ENCODE results near the gene PDE9A. TPM values are rescaled to one million over a fixed set of nuclear protein-coding genes. Genes with fewer than 3 reads are reported as not detected.

Gene PDE9A
- polyA plus RNA-seq, 1 experiment = 0.09 TPM

GRCh38 chr21:42754270-42754933, 101.0 kb downstream of the PDE9A start:
- Histone ChIP-seq H3K27me3 (ENCODE audit: control insufficient read depth, insufficient read depth, low read length) (peaks cover 1% of the 10 kb centered on the region; the same call in 1 of the 2 replicates), H3K36me3 (ENCODE audit: control insufficient read depth, insufficient read depth, low read length) (no peaks in the 10 kb centered on the region), H3K4me3 (ENCODE audit: low read depth, low read length) (no peak overlapping the region)
- no peak for DNase-seq (ENCODE audit: low read depth)
- ChIA-PET CTCF (no interaction called here), POLR2A (no interaction called here)
- TF ChIP-seq, protein P1, sequence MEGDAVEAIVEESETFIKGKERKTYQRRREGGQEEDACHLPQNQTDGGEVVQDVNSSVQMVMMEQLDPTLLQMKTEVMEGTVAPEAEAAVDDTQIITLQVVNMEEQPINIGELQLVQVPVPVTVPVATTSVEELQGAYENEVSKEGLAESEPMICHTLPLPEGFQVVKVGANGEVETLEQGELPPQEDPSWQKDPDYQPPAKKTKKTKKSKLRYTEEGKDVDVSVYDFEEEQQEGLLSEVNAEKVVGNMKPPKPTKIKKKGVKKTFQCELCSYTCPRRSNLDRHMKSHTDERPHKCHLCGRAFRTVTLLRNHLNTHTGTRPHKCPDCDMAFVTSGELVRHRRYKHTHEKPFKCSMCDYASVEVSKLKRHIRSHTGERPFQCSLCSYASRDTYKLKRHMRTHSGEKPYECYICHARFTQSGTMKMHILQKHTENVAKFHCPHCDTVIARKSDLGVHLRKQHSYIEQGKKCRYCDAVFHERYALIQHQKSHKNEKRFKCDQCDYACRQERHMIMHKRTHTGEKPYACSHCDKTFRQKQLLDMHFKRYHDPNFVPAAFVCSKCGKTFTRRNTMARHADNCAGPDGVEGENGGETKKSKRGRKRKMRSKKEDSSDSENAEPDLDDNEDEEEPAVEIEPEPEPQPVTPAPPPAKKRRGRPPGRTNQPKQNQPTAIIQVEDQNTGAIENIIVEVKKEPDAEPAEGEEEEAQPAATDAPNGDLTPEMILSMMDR (IDR thresholded peaks at IDR 0.05; ENCODE audit: insufficient read depth, low read depth, low read length) = no peak

DNA sequence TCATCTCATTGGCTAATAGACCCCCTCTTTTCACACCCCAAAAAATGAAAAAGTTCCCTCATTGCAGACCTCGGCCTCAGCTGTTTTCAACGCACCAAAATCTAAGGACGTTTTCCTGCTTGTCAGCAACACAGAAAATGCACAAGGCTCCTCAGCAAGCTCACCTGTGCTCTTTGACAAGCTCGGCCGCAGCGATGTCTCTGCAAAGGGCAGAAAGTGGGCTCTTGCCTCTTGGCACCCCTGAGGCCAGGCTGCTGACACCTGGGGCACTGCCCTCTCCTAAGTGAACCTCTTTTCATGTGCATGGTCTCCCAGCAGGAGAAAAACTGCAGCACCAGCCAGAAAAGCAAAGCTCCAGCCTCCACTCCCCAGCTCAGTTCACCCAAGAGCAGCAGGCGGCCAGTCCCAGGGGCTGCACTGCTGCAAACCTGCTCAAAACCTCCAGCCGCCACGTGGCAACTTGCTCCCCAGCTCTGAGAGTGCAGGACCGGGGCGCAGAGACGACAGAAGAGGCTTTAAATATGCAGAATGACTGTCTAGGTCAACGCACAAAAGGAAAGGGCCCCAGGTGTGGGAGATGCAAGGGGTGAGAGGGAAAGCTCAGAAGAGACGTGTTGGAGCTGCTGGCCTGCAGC, 101.7 kb downstream of the PDE9A start:
- ChIA-PET POLR2A (no interaction called here), CTCF (interaction anchor here (0.6 kb wide), 1 partner anchor 1633 kb away, joined by 3 read pairs; no protein-coding TSS in a partner anchor)
- no peaks in the 10 kb centered on the region for H3K27me3 ChIP-seq (ENCODE audit: control insufficient read depth, insufficient read depth, low read length)
- TF ChIP-seq, protein P1 (IDR thresholded peaks at IDR 0.05; ENCODE audit: insufficient read depth, low read depth, low read length) = no peak
- DNase-seq (ENCODE audit: low read depth) = no peak
- H3K4me3 ChIP-seq (ENCODE audit: low read depth, low read length) = no peak overlapping the region
- H3K36me3 ChIP-seq (ENCODE audit: control insufficient read depth, insufficient read depth, low read length) = no peaks in the 10 kb centered on the region

DNA sequence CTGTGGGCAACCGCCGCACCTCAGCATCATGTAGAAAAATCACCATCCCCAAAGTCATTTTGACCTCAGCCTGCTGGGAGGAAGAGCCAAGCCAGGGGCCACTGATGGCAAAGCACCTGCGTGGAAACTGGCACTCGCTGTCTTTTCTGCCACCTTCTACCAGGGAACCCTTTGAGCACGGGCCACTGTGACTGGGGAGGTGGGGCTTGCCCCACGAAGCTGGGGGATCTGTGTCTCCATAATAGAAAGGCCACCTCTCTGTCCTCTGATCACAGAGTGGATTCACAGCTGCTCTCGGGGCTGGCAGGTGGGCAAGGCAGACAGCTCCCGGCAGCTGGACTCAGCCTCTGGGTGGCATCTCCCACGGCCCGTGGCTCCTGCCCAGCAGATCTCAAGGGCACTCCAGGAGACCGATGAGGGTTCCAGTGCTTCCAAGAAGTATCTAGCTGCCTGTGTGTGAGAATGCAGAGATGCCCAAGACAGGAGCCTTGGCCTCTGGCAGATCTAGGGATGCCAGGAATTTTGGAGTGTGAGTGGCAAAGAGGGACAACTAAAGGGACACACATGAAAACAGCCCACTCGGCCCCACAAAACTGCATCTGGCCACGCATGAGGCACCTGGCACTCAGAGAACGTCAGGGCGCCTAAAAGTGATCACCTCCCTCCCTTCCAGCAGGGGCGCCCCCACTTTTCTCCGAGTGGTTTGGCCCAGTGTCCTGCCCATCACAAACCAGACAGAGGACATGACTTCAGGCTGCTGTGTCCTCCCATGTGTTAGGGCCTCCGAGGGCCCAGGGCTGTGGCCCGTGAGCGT, 102.6 kb downstream of the PDE9A start:
- Histone ChIP-seq H3K27me3 (ENCODE audit: control insufficient read depth, insufficient read depth, low read length) (no peaks in the 10 kb centered on the region), H3K4me3 (ENCODE audit: low read depth, low read length) (no peak overlapping the region), H3K36me3 (ENCODE audit: control insufficient read depth, insufficient read depth, low read length) (no peaks in the 10 kb centered on the region)
- no peak for DNase-seq (ENCODE audit: low read depth)
- ChIA-PET CTCF (no interaction called here), POLR2A (no interaction called here)
- TF ChIP-seq, protein P1 (IDR thresholded peaks at IDR 0.05; ENCODE audit: insufficient read depth, low read depth, low read length) = no peak

DNA sequence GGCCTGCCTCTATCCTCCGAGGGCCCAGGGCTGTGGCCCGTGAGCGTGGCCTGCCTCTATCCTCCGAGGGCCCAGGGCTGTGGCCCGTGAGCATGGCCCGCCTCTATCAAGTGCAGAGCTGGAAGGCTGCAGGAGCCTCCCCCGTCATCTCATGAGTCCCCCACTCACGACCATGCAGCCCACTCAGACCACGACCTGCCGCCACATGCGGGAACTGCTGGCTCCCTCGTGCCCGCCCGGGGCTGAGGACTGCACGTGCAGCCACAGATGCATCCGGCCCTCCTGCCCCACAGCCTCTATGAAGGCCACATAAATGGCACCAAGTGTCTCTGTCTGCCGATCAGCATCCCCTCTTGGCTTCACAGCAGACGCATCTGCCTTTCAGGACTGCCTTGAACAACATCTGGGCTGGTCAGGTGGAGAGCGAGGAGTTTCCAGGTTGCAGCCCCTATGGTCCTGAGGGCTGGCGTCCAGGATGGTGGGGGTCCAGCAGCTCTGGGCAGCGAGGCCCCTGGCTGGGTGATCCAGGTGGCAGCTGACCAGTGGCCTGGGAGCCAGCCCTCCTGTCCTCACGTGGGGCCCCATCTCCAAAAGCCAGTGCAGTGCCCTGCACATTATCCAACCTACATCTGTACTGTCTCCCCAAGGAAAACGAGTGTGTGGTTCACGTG, 103.3 kb downstream of the PDE9A start:
- ChIA-PET CTCF (interaction anchor here (0.6 kb wide), 1 partner anchor 223 kb away, joined by 3 read pairs; no protein-coding TSS in a partner anchor), POLR2A (no interaction called here)
- H3K27me3 ChIP-seq (ENCODE audit: control insufficient read depth, insufficient read depth, low read length) = no peaks in the 10 kb centered on the region
- no peaks in the 10 kb centered on the region for H3K36me3 ChIP-seq (ENCODE audit: control insufficient read depth, insufficient read depth, low read length)
- H3K4me3 ChIP-seq (ENCODE audit: low read depth, low read length) = no peak overlapping the region
- DNase-seq (ENCODE audit: low read depth) = no peak
- TF ChIP-seq, protein P1 (IDR thresholded peaks at IDR 0.05; ENCODE audit: insufficient read depth, low read depth, low read length) = no peak
